Measurements from ENCODE around the gene KRT73.

The KRT73 gene

DNA sequence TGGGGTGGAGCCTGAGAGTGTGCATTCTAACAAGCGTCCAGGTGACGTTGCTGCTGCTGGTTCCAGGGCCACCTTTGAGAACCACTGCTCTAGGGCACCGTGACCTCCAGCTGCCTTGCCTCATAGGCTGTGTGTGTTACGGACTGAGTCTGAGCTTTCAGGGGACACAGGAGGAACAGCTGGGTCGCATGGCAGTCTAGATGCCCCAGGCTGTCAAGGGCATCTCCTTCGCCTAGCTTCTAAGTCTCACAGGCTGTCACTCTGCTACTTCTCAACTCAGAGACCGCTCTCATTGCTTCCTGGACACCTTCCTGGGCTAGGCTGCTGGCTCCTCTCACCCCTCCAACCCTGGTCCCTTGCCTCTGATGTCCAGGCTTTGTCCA lies 965 bp downstream of the KRT73 start:
- no peak for DNase-seq (ENCODE audit: low read depth)

DNA sequence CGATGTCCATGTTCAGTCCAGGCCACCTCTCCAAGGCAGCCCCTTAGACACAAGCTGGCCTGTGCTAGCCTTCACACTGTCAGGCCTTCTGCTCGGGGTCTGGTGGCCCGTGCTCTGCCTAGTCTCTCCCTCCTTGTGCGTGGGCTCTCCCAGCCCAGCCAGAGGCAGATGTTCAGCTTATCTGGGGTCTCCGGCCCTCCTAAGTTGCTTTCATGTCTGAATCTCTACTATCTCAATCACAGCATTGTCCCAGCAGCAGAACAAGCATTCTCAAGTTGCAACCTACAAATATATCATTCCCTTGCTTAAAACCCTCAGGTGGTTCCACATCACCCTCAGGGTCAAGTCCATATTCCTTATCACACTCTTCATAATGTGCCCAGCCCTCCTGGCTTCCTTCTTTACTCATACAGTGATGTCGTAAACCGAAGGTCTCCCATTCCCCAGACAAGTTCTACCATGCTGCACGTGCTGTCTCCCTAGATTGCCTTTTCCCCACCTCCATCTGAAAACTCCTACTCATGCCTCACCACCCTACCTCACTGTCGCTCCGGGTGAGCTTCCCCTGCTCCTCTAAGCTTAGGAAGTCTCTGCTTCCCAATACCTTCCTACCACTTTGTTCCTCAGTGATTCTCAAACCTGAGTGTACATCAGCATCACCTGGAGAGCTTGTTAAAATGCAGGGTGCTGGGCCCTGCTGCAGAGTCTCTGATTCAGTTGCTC lies 1.5 kb downstream of the KRT73 start:
- no peak for DNase-seq (ENCODE audit: low read depth)

DNA sequence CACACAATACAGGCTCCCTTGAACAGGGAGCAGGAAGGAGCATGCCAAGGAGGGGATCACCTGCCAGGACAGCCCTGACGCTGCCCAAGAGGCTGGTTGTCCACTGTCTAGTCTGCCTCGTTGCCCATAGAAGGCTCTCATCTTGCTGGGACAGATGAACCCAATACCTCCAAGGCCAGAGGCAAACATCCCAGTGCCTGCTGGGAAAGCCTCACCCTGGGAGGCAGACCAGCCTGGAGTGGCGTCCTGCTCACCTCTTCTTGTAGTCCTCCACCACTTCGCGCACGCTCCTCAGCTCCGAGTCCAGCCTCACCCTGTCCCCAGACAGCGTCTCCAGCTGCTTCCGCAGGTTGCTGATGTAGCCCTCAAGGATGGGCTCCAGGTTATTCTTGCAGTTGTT lies 2.4 kb downstream of the KRT73 start:
- no peak for DNase-seq (ENCODE audit: low read depth)

GRCh38 chr12:52615208-52615868 lies 3.0 kb downstream of the KRT73 start:
- DNase-seq (ENCODE audit: low read depth) = no peak

GRCh38 chr12:52614381-52615207 lies 3.8 kb downstream of the KRT73 start:
- no peak for DNase-seq (ENCODE audit: low read depth)

- DNase-seq (ENCODE audit: low read depth) = no peak
Observed at GRCh38 chr12:52613384-52614030, 4.9 kb downstream of the KRT73 start.

- DNase-seq (ENCODE audit: low read depth) = no peak
Observed at GRCh38 chr12:52612431-52613383, 5.7 kb downstream of the KRT73 start.

DNA sequence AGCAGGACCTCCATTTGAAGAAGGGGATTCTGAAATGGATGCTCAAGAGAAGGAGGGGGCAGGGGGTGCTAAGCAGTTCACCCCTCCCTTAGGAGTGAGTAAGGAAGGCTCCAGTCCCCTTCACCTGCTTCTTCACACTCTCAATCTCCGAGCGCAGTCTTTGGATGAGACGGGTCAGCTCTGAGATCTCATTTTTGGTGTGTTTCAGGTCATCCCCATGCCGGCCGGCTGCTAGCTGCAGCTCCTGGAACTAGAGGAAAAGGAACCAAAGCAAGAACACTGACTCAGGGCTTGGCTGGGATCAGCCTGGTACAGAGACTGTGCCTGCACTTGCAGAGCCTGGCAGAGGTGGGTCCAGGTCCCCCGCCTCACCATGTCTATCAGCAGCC lies 7.3 kb downstream of the KRT73 start:
- DNase-seq (ENCODE audit: low read depth) = no peak

DNA sequence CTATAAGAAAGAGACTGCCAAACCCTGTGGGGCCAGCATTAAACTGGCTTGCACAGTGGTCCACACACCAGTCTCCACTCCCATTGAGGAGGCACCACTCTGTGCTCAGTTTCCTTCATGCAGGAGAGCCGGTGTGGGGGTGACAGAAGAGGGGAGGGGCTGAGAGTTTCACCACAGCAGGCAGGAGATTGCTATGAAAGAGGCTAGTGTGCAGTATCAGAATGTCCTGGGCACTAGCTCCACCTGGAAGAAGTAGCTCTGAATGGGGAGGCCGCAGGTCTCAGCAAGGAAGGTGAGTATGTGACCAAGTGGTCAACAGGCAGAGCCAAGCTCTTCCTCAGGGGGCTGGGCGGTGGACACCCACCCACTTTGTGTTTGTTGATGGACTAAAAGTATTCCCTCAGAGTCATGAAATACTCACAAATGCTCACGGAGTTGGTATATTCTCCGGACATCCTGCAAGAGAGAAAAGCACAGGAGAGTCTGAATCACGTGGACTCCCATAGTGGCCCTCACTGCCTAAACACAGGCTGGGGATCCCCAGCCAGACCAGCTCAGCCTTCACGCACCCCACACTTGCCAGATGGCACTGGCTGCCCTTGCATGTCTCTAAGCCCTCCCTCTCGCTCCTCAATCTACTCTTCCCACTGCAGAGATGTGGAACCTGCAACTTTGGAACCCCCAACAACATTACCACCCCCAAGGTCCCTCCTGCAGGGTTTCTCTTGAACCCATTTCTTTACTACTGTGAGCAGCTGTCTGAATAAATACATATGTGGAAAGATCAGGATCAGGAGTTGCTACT lies 9.3 kb downstream of the KRT73 start:
- DNase-seq (ENCODE audit: low read depth) = no peak

DNA sequence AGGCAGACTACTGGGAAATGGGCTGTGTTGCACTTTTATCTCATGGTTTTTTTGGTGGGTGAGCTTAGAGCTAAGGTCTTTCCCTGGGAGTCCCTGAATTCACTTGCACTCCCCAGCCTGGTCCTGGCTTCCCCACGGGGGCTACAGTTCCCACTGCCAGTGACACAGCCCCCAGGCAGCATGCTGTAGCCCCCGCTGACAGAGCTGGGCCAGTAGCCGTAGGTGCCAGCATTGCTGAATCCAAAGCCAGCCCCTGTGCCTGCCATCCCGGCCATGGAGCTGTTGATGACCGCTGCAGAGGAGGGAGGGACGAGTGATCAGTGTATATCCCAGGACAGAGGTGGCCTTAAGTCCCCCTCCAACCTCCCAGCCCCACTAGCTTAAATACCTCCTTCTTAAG lies 10.2 kb downstream of the KRT73 start:
- DNase-seq (ENCODE audit: low read depth) = no peak

DNA sequence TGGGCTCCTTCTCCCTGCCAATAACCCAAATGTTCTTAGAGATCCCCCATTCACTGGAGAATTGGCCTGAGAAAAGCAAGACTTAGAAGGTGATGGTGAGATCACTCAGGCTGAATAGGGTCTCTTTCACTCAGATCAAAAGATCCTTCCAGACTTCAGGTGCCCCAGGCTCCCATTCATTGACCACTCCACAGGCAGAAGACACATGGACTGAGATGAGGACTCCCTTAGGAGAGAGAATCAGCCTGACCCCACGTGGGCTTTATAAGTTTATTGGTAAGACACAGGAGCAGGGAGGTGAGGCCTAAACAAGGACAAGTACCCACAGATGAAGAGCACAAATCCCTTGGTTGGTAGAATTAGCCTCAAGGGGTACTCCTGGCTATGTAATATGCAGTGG lies 11.0 kb downstream of the KRT73 start:
- DNase-seq (ENCODE audit: low read depth) = no peak

GRCh38 chr12:52606581-52607218 lies 11.7 kb downstream of the KRT73 start:
- no peak for DNase-seq (ENCODE audit: low read depth)

- no peak for DNase-seq (ENCODE audit: low read depth)
Observed at GRCh38 chr12:52606096-52606495, 12.3 kb downstream of the KRT73 start.

DNA sequence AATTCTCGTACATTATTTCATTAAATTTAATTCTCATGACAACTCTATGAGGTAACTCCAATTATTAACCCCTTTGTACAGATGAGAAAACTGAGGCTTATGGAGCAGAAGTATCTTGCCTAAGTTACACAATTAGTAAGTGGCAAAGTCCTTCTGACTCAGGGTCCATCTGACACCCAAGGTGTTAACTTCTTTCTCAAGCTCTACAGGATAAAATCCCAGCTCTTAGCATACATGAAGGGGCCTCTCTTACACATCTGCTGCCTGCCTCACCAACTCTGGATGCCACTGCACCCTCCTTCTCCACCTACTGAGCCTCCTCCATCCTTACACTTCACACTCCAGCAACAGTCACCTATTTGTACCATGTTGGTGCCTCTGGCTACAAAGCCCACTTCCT lies 12.8 kb downstream of the KRT73 start:
- no peak for DNase-seq (ENCODE audit: low read depth)

GRCh38 chr12:52604859-52605258 lies 13.5 kb downstream of the KRT73 start:
- DNase-seq (ENCODE audit: low read depth) = no peak

- no peak for DNase-seq (ENCODE audit: low read depth)
Observed at GRCh38 chr12:52603314-52603713, 15.0 kb downstream of the KRT73 start.

DNA sequence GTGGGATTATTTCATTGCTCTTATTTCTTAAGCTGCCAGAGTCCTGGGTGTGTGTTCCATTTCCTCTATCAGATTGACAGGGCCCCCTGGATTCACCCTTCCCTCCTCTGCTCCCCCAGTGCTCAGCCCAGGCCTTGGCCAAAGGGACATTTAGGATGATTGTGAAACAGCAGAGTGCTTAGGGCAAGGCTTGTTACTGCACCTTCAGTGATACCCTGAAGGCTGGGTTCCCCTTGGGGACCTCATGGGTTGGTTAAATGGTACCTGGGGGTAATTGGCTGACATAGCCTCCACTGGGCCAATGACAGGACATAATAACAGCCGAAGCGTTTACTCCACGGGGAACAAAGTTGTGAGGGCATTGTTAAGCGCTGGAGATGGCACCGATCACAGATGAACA lies 15.8 kb downstream of the KRT73 start:
- no peak for DNase-seq (ENCODE audit: low read depth)

GRCh38 chr12:52601671-52602070 lies 16.7 kb downstream of the KRT73 start:
- no peak for DNase-seq (ENCODE audit: low read depth)

- DNase-seq (ENCODE audit: low read depth) = no peak
Observed at GRCh38 chr12:52600941-52601481, 17.3 kb downstream of the KRT73 start, which contains the start of gene KRT72. Gene KRT72, minus strand, starts transcription at chr12:52601463. Its CDS starts 11 bp downstream, at chr12:52601452.

- DNase-seq (ENCODE audit: low read depth) = no peak
Observed at GRCh38 chr12:52600475-52600874, 17.9 kb downstream of the KRT73 start.

Measured in fibroblast of the conjunctiva (primary cell).